Measurements from ENCODE around the gene CPN1. TPM values are rescaled to one million over a fixed set of nuclear protein-coding genes. Genes with fewer than 3 reads are reported as not detected.

Gene CPN1
- total RNA-seq, 1 experiment from 2014 or later: 0.12 TPM

GRCh38 chr10:99999319-100000108 lies 82.2 kb downstream of the CPN1 start:
- H3K4me2 ChIP-seq (ENCODE audit: low read length): no peak overlapping the region
- RAD21 ChIA-PET (ENCODE audit: low non-redundant PET in 1 of 2, low total read pairs in 2 of 2, uncharacterized antibody in 2 of 2, unreplicated experiment in 2 of 2): no interaction called here
- peaks cover 0 to 24% of the 10 kb centered on the region in 2 experiments; a peak in 1 of 4 replicates for H3K36me3 ChIP-seq (ENCODE audit: control insufficient read depth in 1 of 2, insufficient read depth in 2 of 2, low read length in 2 of 2)
- H4K20me1 ChIP-seq (ENCODE audit: insufficient read depth): peaks cover 13% of the 10 kb centered on the region; the same call in 1 of the 2 replicates
- no peak overlapping the region for H3K9ac ChIP-seq (ENCODE audit: low read length)
- no peaks in the 10 kb centered on the region for H3K27me3 ChIP-seq (ENCODE audit: insufficient read depth, low read length)
- DNase-seq (ENCODE audit: low read depth, low spot score) (no peak), ATAC-seq (no peak)
- intact Hi-C loops (cut with micrococcal nuclease): no loop called here
- BruUV-seq (replicated peaks): no TSS peak
- no peak overlapping the region for H3K4me3 ChIP-seq (replicated peaks in 1 of 2; ENCODE audit: low read depth in 1 of 2, low read length in 2 of 2)
- H3K79me2 ChIP-seq (ENCODE audit: insufficient read depth, low read length): peaks cover 100% of the 10 kb centered on the region
- CTCF ChIA-PET: interaction anchor here (1.0 to 1.8 kb wide), 3 partner anchors 8 to 46 kb away, joined by 3 to 6 read pairs (median 3); partner anchors contain the start of gene DNMBP
- peaks cover 61 to 82% of the 10 kb centered on the region in 2 experiments for H3K4me1 ChIP-seq (ENCODE audit: control insufficient read depth in 1 of 2, insufficient read depth in 2 of 2, low read length in 2 of 2)
- H3K9me3 ChIP-seq (ENCODE audit: control insufficient read depth in 1 of 2, insufficient read depth in 1 of 2, low read depth in 1 of 2, low read length in 2 of 2): no peaks in the 10 kb centered on the region
- POLR2A ChIA-PET: interaction anchor here (1.1 kb wide), 1 partner anchor 9 kb away, joined by 4 read pairs; the partner anchor contains the start of gene DNMBP
- no peak for TF ChIP-seq JUND (IDR thresholded peaks at IDR 0.05)
- no peak for TF ChIP-seq FOSL1 (IDR thresholded peaks at IDR 0.05; ENCODE audit: low read depth)
- H3K9me2 ChIP-seq (ENCODE audit: insufficient read depth): no peaks in the 10 kb centered on the region
- H2AFZ ChIP-seq (ENCODE audit: low read depth, low read length, poor library complexity, severe bottlenecking): no peak overlapping the region
- H3K27ac ChIP-seq (ENCODE audit: low read depth, low read length): no peak overlapping the region

- CTCF ChIA-PET: interaction anchor here (1.8 kb wide), 1 partner anchor 11 kb away, joined by 6 read pairs; the partner anchor contains the start of gene DNMBP
- Histone ChIP-seq H3K9ac (ENCODE audit: low read length) (no peak overlapping the region), H3K4me2 (ENCODE audit: low read length) (no peak overlapping the region), H3K9me3 (ENCODE audit: control insufficient read depth in 1 of 2, insufficient read depth in 1 of 2, low read depth in 1 of 2, low read length in 2 of 2) (no peaks in the 10 kb centered on the region), H3K27ac (ENCODE audit: low read depth, low read length) (no peak overlapping the region), H4K20me1 (ENCODE audit: insufficient read depth) (peaks cover 17% of the 10 kb centered on the region; the same call in 1 of the 2 replicates), H3K9me2 (ENCODE audit: insufficient read depth) (no peaks in the 10 kb centered on the region), H3K36me3 (ENCODE audit: control insufficient read depth in 1 of 2, insufficient read depth in 2 of 2, low read length in 2 of 2) (peaks cover 0 to 24% of the 10 kb centered on the region in 2 experiments; a peak in 1 of 4 replicates), H3K4me3 (replicated peaks in 1 of 2; ENCODE audit: low read depth in 1 of 2, low read length in 2 of 2) (no peak overlapping the region), H3K79me2 (ENCODE audit: insufficient read depth, low read length) (peaks cover 100% of the 10 kb centered on the region), H3K27me3 (ENCODE audit: insufficient read depth, low read length) (no peaks in the 10 kb centered on the region), H3K4me1 (ENCODE audit: control insufficient read depth in 1 of 2, insufficient read depth in 2 of 2, low read length in 2 of 2) (peaks cover 61 to 82% of the 10 kb centered on the region in 2 experiments), H2AFZ (ENCODE audit: low read depth, low read length, poor library complexity, severe bottlenecking) (no peak overlapping the region)
- ATAC-seq (no peak), DNase-seq (ENCODE audit: low read depth, low spot score) (no peak)
- RAD21 ChIA-PET (ENCODE audit: low non-redundant PET in 1 of 2, low total read pairs in 2 of 2, uncharacterized antibody in 2 of 2, unreplicated experiment in 2 of 2): no interaction called here
- BruUV-seq (replicated peaks): no TSS peak
- POLR2A ChIA-PET: interaction anchor here (1.1 kb wide), 1 partner anchor 10 kb away, joined by 4 read pairs; the partner anchor contains the start of gene DNMBP
- intact Hi-C loops (cut with micrococcal nuclease): no loop called here
- no peak for TF ChIP-seq YY1 (IDR thresholded peaks at IDR 0.05; ENCODE audit: extremely low read depth, insufficient replicate concordance, low read depth, low read length)
- TF ChIP-seq ELF1 (IDR thresholded peaks at IDR 0.05; ENCODE audit: borderline replicate concordance, low read depth): no peak
- no peak for TF ChIP-seq ATF3 (IDR thresholded peaks at IDR 0.05)
- no peak for TF ChIP-seq SRF (IDR thresholded peaks at IDR 0.05; ENCODE audit: low read depth)
- no peak for TF ChIP-seq EZH2phosphoT487 (IDR thresholded peaks at IDR 0.05; ENCODE audit: borderline replicate concordance)
- no peak for TF ChIP-seq SP1 (IDR thresholded peaks at IDR 0.05; ENCODE audit: low read depth)
- TF ChIP-seq EGR1 (IDR thresholded peaks at IDR 0.05; ENCODE audit: low read depth): no peak
- no peak for TF ChIP-seq POLR2AphosphoS5 (IDR thresholded peaks at IDR 0.05; ENCODE audit: low read depth, low read length)
- TF ChIP-seq EZH2 (IDR thresholded peaks at IDR 0.05): no peak
- no peak for TF ChIP-seq POLR2A (IDR thresholded peaks at IDR 0.05; ENCODE audit: borderline replicate concordance, extremely low read depth, insufficient read depth, insufficient read length)
- no peak for TF ChIP-seq REST (IDR thresholded peaks at IDR 0.05; ENCODE audit: low read depth)
- TF ChIP-seq MAX (IDR thresholded peaks at IDR 0.05): no peak
- no peak for TF ChIP-seq TCF7L2 (IDR thresholded peaks at IDR 0.05; ENCODE audit: borderline replicate concordance, extremely low read depth, insufficient read depth, insufficient read length)
Measured at GRCh38 chr10:99998889-99999288, 82.8 kb downstream of the CPN1 start.
